Subcutaneous abdominal adipose tissue (tissue), 5 donors: ENCODE measurements around the gene IQCK.
"Not testable (repeated sequence)": the region's sequence is repeated elsewhere in the genome, so short reads cannot be mapped to it uniquely, and the experiment has no call there.

ENCODE experiments used
- H3K27ac ChIP-seq: one replicate; pipeline ENCODE4 v1.7.0; 2013; ENCODE audit warnings: low read depth, mild to moderate bottlenecking, inconsistent platforms, low read length, moderate library complexity
- H3K27me3 ChIP-seq, 5 donors: one replicate each; pipeline ENCODE4 v1.7.0; 2013; ENCODE audit warnings: low read length in 5 of 5, inconsistent platforms in 1 of 5; ENCODE audit not compliant: control insufficient read depth in 5 of 5, insufficient read depth in 4 of 5
- H3K36me3 ChIP-seq, 5 donors: one replicate each; pipeline ENCODE4 v1.7.0; 2013; ENCODE audit warnings: low read length in 5 of 5; ENCODE audit not compliant: control insufficient read depth in 5 of 5, insufficient read depth in 5 of 5
- H3K4me1 ChIP-seq, 5 donors: one replicate each; pipeline ENCODE4 v1.7.0; 2013; ENCODE audit warnings: low read length in 5 of 5, mild to moderate bottlenecking in 3 of 5, moderate library complexity in 1 of 5; ENCODE audit not compliant: control insufficient read depth in 5 of 5, insufficient read depth in 5 of 5
- H3K4me3 ChIP-seq, 5 donors: one replicate each; pipeline ENCODE4 v1.7.0; 2013; ENCODE audit warnings: low read length in 5 of 5, low read depth in 1 of 5
- H3K9ac ChIP-seq, 5 donors: one replicate each; pipeline ENCODE4 v1.7.0; 2013; ENCODE audit warnings: low read length in 5 of 5, mild to moderate bottlenecking in 4 of 5, moderate library complexity in 3 of 5
- H3K9me3 ChIP-seq, 5 donors: one replicate each; pipeline ENCODE4 v1.7.0; 2013; ENCODE audit warnings: low read length in 5 of 5; ENCODE audit not compliant: control insufficient read depth in 5 of 5
- donor health status: healthy.
- donor health status: healthy.
- donor health status: healthy.
- donor health status: healthy.
- donor health status: healthy.

Gene IQCK

DNA sequence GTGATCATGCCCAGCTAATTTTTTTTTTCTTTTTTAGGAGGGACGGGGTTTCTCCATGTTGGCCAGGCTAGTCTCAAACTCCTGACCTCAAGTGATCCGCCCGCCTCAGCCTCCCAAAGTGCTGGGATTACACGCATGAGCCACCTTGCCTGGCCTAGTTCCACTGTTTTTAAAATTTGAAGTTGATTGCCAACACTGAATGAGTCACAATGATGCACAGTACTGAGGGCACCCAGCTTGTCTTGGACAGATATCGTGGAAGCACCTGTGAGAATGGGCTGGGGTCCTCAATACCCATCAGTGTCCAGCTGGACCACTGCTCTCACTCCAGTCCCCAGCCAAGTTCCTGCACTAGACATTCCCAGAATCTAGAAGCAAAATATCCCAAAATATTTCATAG lies 2.5 kb upstream of the IQCK start:
- Histone ChIP-seq H3K27me3 (no peaks in the 10 kb centered on the region), H3K9ac (peak overlapping the region in 1 of 5 donors; percentile 10), H3K4me1 (peaks cover 2 to 49% (median 25%) of the 10 kb centered on the region in 5 donors), H3K36me3 (peaks cover 0 to 30% (median 14%) of the 10 kb centered on the region in 5 donors), H3K27ac (no peak overlapping the region), H3K9me3 (no peaks in the 10 kb centered on the region), H3K4me3 (no peak overlapping the region)

DNA sequence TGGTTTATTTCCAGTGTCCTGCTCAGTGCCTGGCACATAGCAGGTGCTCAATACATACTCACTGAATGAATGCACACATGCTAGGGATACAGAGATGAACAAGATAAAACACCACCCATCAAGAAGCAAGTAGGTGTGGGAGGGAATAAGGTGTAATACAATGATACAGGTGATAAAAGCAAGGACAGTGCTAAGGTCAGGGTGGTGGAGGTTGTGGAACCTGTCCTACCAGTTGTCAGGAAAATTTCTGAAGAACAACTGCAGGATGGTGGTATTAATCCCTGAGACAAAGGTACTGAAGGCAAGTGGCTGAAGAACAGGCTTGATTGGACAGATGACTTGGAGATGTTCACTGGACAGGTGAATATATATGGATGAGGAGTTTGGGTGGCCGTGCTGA lies 1.9 kb upstream of the IQCK start:
- no peak overlapping the region for H3K4me3 ChIP-seq
- H3K9me3 ChIP-seq, result no peaks in the 10 kb centered on the region
- H3K27ac ChIP-seq, result no peak overlapping the region
- peaks cover 0 to 29% (median 12%) of the 10 kb centered on the region in 5 donors for H3K36me3 ChIP-seq
- no peaks in the 10 kb centered on the region for H3K27me3 ChIP-seq
- peaks cover 2 to 47% (median 25%) of the 10 kb centered on the region in 5 donors for H3K4me1 ChIP-seq
- H3K9ac ChIP-seq, result peak overlapping the region in 1 of 5 donors; percentile 10

DNA sequence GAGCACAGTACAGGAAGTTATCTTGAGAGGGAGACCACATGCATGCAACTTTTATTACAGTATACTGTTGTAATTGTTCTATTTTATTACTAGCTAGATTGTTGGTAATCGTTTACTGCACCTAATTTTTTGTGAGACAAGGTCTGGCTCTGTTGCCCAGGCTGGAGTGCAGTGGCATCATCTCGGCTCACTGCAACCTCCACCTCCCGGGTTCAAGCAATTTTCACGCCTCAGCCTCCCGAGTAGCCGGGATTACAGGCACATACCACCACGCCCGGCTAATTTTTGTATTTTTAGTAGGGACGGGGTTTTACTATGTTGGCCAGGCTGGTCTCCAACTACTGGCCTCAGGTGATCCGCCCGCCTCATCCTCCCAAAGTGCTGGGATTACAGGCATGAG lies 1.3 kb upstream of the IQCK start:
- peak overlapping the region in 2 of 5 donors; percentile 10 to 86 for H3K9ac ChIP-seq
- H3K4me1 ChIP-seq, result peaks cover 2 to 47% (median 25%) of the 10 kb centered on the region in 5 donors
- H3K27me3 ChIP-seq, H3K9me3 ChIP-seq, H3K27ac ChIP-seq: not testable (repeated sequence)
- H3K4me3 ChIP-seq, result peak overlapping the region in 3 of 5 donors; percentile 80 to 99 (median 95)
- peaks cover 0 to 27% (median 11%) of the 10 kb centered on the region in 5 donors for H3K36me3 ChIP-seq

DNA sequence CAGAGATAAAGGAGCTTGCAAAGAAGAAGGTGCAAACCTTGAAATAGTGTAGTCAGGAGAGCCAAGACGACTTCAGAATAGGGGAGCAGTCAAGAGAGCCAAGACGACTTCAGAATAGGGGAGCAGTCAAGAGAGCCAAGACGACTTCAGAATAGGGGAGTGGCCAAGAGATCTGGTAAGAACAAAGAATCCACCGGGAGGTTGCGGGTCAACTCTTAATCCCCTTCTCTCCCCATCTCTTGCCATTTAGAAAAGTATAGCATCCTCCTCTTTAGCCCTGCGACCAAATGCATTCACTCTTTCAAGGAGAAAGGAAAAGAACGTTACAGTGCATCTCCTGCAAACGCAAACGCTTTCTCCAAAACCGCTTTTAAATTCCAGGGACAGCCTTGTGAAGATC lies 757 bp upstream of the IQCK start:
- peaks cover 0 to 21% (median 11%) of the 10 kb centered on the region in 5 donors for H3K36me3 ChIP-seq
- peak overlapping the region; percentile 73 to 93 (median 86) for H3K9ac ChIP-seq
- no peaks in the 10 kb centered on the region for H3K9me3 ChIP-seq
- no peaks in the 10 kb centered on the region for H3K27me3 ChIP-seq
- peak overlapping the region; percentile 86 for H3K27ac ChIP-seq
- peak overlapping the region; percentile 80 to 99 (median 96) for H3K4me3 ChIP-seq
- H3K4me1 ChIP-seq, result peaks cover 2 to 49% (median 25%) of the 10 kb centered on the region in 5 donors

DNA sequence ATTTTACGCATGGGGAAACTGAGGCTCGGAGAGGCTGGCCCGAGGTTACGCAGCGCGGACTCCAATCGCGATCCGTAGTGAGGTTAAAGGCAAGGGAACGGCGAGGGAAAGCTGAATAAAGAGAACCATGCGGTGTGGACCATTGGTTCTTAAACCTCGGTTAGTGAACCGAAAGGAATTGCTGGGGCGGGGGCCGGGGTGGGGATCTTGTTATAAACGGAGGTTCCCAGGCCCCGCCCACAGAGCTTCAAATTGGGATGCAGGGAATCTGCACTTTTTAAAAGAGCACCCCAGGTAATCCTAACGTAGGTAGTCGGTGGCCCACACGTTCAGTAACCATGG lies 524 bp downstream of the IQCK start:
- peak overlapping the region; percentile 86 for H3K27ac ChIP-seq
- H3K36me3 ChIP-seq, result peaks cover 0 to 13% (median 8%) of the 10 kb centered on the region in 5 donors
- no peaks in the 10 kb centered on the region for H3K9me3 ChIP-seq
- peak overlapping the region; percentile 87 to 99 (median 96) for H3K4me3 ChIP-seq
- H3K9ac ChIP-seq, result peak overlapping the region; percentile 26 to 93 (median 84)
- H3K27me3 ChIP-seq, result no peaks in the 10 kb centered on the region
- peaks cover 2 to 49% (median 25%) of the 10 kb centered on the region in 5 donors for H3K4me1 ChIP-seq

DNA sequence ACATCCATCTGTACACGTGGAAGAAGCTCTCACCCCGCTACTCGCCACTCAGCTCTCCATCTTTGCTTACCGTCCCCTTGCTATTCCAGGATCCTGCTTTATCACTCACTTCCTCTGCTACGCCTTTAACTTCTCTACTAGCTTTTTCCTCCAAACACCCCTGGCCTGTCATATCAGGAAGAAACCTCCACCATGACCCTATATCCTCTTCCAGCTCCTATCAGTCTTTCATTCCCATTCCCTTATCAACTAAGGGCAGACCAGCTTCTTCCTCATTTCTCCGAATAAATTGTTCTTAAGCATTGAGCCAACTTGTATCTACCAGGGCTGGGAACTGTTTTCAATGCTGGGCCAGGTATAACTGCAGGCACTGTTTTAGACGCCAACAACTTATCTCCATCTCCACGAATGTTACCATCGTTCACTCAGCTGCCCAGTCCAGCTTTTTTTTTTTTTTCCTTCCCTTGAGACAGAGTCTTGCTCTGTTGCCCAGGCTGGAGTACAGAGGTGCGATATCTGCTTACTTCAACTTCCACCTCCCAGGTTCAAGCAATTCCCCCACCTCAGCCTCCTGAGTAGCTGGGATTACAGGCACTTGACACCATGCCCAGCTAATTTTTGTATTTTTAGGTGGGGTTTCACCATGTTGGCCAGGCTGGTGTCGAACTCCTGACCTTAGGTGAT lies 4.3 kb downstream of the IQCK start:
- Histone ChIP-seq H3K9ac (peak overlapping the region in 1 of 5 donors; percentile 1), H3K9me3 (no peaks in the 10 kb centered on the region), H3K27me3 (no peaks in the 10 kb centered on the region), H3K36me3 (no peaks in the 10 kb centered on the region), H3K27ac (no peak overlapping the region), H3K4me1 (peaks cover 0 to 32% (median 15%) of the 10 kb centered on the region in 5 donors), H3K4me3 (no peak overlapping the region)

DNA sequence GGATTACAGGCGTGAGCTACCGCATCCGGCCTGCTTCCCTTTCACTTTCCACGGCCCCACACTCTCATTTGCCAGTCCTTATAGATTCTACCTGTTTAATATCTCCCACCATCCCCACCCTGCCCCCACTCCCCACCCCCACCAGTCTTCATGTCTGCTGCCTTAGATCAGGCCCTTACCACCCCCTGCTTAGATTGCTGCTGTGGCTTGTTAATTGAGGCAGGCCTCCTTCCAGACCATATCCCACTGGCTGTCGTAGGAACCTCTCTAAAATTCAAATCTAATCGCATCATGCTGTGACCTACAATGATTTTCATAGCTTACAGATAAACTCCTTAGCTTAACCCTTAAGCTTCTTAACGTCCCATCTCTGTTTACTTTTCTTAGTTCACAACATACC lies 4.9 kb downstream of the IQCK start:
- Histone ChIP-seq H3K4me1 (peaks cover 0 to 29% (median 11%) of the 10 kb centered on the region in 5 donors), H3K27ac (no peak overlapping the region), H3K9me3 (no peaks in the 10 kb centered on the region), H3K4me3 (no peak overlapping the region), H3K27me3 (no peaks in the 10 kb centered on the region), H3K9ac (no peak overlapping the region), H3K36me3 (no peaks in the 10 kb centered on the region)

DNA sequence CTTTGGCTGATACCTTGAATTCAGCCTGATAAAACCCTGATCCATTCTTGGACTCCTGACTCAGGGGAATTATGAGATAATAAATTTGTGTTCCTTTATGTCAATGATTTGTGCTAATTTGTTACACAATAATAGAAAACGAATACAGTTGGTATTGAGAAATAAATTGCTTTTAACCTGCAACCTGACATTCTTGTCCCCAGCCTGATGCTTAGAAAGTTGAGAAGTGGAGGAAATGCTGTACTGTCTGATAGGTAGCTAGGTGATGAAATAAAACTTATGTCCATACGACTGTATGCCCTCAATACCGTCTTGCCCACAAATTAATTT lies 10.5 kb downstream of the IQCK start:
- H3K4me1 ChIP-seq, result no peaks in the 10 kb centered on the region
- H3K9me3 ChIP-seq, result no peaks in the 10 kb centered on the region
- no peak overlapping the region for H3K9ac ChIP-seq
- peaks cover 0 to 6% (median 0%) of the 10 kb centered on the region in 5 donors for H3K36me3 ChIP-seq
- no peak overlapping the region for H3K4me3 ChIP-seq
- no peak overlapping the region for H3K27ac ChIP-seq
- no peaks in the 10 kb centered on the region for H3K27me3 ChIP-seq

DNA sequence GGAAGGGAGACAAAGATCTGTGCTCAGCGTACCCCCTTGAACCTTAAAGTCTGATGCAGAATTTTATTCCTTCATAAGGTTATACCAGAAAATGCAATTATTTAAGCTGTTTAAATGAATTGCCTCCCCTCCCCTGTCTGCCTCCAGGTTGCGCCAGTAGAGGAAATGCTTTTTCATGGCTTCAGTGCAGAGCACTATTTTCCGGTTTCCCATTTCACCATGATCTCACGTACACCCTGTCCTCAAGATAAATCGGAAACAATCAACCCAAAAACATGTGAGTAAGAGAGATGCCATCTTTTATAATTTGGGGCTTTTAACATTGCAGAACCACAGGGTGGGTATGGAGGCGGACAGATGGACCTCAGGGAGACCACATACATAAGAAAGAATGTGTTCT lies 15.5 kb downstream of the IQCK start:
- H3K36me3 ChIP-seq, result peaks cover 0 to 17% (median 3%) of the 10 kb centered on the region in 5 donors
- H3K27ac ChIP-seq, result no peak overlapping the region
- H3K4me3 ChIP-seq, result no peak overlapping the region
- no peak overlapping the region for H3K9ac ChIP-seq
- H3K4me1 ChIP-seq, result peaks cover 0 to 12% (median 2%) of the 10 kb centered on the region in 5 donors
- H3K9me3 ChIP-seq, result no peaks in the 10 kb centered on the region
- H3K27me3 ChIP-seq, result no peaks in the 10 kb centered on the region

DNA sequence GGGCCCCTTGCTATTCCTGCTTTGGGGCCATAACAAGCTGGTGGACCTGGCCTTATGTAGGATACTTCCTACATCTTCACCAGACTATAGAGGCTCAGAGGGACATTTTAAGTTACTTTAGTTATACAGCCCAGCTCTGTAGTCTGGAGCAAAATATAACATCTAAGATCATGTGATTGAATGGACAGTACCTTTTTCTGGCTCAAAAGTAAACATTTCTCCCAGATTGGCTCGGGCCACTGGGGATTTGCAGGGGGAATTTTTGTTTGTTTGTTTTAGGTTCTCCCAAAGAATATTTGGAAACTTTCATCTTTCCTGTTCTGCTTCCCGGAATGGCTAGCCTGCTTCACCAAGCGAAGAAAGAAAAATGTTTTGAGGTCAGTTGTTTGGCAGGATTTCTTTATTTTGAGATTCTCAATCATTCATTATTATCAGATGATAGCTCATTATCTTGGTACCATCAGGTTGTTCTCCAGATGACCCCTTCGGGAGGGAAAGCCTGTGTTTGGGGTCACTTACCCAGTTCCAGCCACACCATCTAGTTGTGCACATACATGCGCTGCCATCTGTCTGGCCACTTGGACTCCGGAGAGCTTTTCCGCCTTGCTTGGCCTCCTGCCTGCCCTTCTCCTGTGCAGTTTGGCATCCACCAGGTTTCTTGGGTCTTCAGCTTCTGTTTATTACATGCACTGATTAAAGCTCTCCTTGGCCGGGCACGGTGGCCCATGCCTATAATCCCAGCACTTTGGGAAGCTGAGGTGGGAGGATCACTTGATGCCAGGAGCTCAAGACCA lies 17.2 kb downstream of the IQCK start:
- Histone ChIP-seq H3K36me3 (peaks cover 0 to 21% (median 7%) of the 10 kb centered on the region in 5 donors), H3K27ac (no peak overlapping the region), H3K4me3 (no peak overlapping the region), H3K4me1 (peaks cover 0 to 12% (median 5%) of the 10 kb centered on the region in 5 donors), H3K27me3 (no peaks in the 10 kb centered on the region), H3K9me3 (no peaks in the 10 kb centered on the region), H3K9ac (no peak overlapping the region)
